ENCODE data around the gene FAM168B.

The FAM168B gene

DNA sequence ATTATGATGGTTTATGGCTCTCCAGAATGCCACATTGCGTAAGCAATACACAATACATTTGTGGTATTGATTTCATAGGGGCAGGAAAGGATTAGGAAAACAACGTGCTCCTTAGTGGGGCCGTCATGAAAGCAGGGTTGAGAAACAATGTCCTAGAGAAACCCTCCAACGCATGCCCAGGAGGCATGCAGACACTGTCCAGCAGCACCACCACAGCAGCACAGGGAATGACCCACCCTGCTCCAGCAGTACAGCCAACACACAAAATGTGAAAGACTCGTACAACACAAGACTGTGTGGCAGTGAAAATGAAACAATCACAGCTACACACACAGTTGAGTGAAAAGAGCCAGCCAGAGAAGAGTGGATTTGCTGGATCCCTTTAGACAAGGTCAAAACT is 66.3 kb downstream of the FAM168B start (continued):
- TF ChIP-seq, protein P1, sequence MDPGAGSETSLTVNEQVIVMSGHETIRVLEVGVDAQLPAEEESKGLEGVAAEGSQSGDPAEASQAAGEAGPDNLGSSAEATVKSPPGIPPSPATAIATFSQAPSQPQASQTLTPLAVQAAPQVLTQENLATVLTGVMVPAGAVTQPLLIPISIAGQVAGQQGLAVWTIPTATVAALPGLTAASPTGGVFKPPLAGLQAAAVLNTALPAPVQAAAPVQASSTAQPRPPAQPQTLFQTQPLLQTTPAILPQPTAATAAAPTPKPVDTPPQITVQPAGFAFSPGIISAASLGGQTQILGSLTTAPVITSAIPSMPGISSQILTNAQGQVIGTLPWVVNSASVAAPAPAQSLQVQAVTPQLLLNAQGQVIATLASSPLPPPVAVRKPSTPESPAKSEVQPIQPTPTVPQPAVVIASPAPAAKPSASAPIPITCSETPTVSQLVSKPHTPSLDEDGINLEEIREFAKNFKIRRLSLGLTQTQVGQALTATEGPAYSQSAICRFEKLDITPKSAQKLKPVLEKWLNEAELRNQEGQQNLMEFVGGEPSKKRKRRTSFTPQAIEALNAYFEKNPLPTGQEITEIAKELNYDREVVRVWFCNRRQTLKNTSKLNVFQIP (CRISPR knock-in tag; IDR thresholded peaks at IDR 0.05; ENCODE audit: borderline replicate concordance, low read depth) = no peak
- no peak for TF ChIP-seq ESRRG (CRISPR knock-in tag; IDR thresholded peaks at IDR 0.05)
- no peak for TF ChIP-seq SNAI2 (CRISPR knock-in tag; IDR thresholded peaks at IDR 0.05)
- TF ChIP-seq CSDC2 (CRISPR knock-in tag; IDR thresholded peaks at IDR 0.05) = no peak
- no peak for TF ChIP-seq TCF4 (CRISPR knock-in tag; IDR thresholded peaks at IDR 0.05; ENCODE audit: borderline replicate concordance)
- TF ChIP-seq RARB (CRISPR knock-in tag; IDR thresholded peaks at IDR 0.05) = no peak
- TF ChIP-seq, protein P2, sequence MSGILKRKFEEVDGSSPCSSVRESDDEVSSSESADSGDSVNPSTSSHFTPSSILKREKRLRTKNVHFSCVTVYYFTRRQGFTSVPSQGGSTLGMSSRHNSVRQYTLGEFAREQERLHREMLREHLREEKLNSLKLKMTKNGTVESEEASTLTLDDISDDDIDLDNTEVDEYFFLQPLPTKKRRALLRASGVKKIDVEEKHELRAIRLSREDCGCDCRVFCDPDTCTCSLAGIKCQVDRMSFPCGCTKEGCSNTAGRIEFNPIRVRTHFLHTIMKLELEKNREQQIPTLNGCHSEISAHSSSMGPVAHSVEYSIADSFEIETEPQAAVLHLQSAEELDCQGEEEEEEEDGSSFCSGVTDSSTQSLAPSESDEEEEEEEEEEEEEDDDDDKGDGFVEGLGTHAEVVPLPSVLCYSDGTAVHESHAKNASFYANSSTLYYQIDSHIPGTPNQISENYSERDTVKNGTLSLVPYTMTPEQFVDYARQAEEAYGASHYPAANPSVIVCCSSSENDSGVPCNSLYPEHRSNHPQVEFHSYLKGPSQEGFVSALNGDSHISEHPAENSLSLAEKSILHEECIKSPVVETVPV (CRISPR knock-in tag; IDR thresholded peaks at IDR 0.05) = no peak

DNA sequence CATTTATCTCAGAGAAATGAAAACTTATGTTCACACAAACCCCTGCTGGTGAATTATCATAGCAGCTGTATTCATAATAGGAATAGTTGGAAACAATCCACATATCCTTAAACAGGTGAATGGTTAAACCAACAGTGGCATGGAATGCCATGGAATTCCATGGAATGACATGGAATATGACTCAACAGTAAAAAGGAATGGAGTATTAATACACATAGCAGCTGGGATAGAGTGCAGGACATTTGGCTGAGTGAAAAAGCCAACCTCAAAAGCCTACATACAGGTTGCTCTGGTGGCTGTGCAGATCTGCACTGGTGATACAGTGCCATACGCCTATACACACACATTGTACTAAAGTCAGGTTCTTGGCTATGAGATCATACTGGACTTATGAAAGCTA is 69.5 kb downstream of the FAM168B start:
- TF ChIP-seq ARNTL (CRISPR knock-in tag; IDR thresholded peaks at IDR 0.05; ENCODE audit: borderline replicate concordance, low read depth) = no peak
- no peak for TF ChIP-seq ZFP3 (CRISPR knock-in tag; IDR thresholded peaks at IDR 0.05)
- TF ChIP-seq, protein P3, sequence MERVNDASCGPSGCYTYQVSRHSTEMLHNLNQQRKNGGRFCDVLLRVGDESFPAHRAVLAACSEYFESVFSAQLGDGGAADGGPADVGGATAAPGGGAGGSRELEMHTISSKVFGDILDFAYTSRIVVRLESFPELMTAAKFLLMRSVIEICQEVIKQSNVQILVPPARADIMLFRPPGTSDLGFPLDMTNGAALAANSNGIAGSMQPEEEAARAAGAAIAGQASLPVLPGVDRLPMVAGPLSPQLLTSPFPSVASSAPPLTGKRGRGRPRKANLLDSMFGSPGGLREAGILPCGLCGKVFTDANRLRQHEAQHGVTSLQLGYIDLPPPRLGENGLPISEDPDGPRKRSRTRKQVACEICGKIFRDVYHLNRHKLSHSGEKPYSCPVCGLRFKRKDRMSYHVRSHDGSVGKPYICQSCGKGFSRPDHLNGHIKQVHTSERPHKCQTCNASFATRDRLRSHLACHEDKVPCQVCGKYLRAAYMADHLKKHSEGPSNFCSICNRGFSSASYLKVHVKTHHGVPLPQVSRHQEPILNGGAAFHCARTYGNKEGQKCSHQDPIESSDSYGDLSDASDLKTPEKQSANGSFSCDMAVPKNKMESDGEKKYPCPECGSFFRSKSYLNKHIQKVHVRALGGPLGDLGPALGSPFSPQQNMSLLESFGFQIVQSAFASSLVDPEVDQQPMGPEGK (CRISPR knock-in tag; IDR thresholded peaks at IDR 0.05; ENCODE audit: borderline replicate concordance) = no peak
- TF ChIP-seq, protein P2 (CRISPR knock-in tag; IDR thresholded peaks at IDR 0.05) = no peak
- no peak for TF ChIP-seq ISL1 (CRISPR knock-in tag; IDR thresholded peaks at IDR 0.05)
- no peak for TF ChIP-seq TCF4 (CRISPR knock-in tag; IDR thresholded peaks at IDR 0.05; ENCODE audit: borderline replicate concordance)
- no peak for TF ChIP-seq SNAI2 (CRISPR knock-in tag; IDR thresholded peaks at IDR 0.05)
- no peak for TF ChIP-seq ZFP30 (CRISPR knock-in tag; IDR thresholded peaks at IDR 0.05)
- no peak for TF ChIP-seq ZC3H10 (CRISPR knock-in tag; IDR thresholded peaks at IDR 0.05)
- no peak for TF ChIP-seq BACH2 (CRISPR knock-in tag; IDR thresholded peaks at IDR 0.05; ENCODE audit: borderline replicate concordance)
- no peak for TF ChIP-seq ESRRG (CRISPR knock-in tag; IDR thresholded peaks at IDR 0.05)
- TF ChIP-seq CSDC2 (CRISPR knock-in tag; IDR thresholded peaks at IDR 0.05) = no peak
- TF ChIP-seq, protein P4, sequence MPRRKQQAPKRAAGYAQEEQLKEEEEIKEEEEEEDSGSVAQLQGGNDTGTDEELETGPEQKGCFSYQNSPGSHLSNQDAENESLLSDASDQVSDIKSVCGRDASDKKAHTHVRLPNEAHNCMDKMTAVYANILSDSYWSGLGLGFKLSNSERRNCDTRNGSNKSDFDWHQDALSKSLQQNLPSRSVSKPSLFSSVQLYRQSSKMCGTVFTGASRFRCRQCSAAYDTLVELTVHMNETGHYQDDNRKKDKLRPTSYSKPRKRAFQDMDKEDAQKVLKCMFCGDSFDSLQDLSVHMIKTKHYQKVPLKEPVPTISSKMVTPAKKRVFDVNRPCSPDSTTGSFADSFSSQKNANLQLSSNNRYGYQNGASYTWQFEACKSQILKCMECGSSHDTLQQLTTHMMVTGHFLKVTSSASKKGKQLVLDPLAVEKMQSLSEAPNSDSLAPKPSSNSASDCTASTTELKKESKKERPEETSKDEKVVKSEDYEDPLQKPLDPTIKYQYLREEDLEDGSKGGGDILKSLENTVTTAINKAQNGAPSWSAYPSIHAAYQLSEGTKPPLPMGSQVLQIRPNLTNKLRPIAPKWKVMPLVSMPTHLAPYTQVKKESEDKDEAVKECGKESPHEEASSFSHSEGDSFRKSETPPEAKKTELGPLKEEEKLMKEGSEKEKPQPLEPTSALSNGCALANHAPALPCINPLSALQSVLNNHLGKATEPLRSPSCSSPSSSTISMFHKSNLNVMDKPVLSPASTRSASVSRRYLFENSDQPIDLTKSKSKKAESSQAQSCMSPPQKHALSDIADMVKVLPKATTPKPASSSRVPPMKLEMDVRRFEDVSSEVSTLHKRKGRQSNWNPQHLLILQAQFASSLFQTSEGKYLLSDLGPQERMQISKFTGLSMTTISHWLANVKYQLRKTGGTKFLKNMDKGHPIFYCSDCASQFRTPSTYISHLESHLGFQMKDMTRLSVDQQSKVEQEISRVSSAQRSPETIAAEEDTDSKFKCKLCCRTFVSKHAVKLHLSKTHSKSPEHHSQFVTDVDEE (CRISPR knock-in tag; IDR thresholded peaks at IDR 0.05) = no peak
- no peak for ATAC-seq

DNA sequence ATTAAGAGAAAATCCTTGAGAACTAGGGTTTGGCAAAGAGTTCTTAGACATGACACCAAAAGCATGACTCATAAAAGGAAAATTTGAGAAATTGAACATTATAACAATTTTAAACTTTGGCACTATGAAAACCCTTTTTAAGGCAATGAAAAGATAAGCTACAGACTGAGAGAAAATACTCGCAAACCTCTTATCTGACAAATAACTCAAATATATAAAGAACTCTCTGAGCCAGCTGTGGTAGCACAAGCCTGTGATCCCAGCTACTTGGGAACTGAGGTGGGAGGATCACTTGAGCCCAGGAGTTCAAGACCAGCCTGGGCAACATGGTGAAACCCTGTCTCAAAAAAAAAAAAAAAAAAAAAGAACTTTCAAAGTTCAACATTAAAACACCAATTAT is 70.5 kb downstream of the FAM168B start:
- no peak for TF ChIP-seq BACH2 (CRISPR knock-in tag; IDR thresholded peaks at IDR 0.05; ENCODE audit: borderline replicate concordance)
- TF ChIP-seq OSR1 (CRISPR knock-in tag; IDR thresholded peaks at IDR 0.05) = no peak
- no peak for TF ChIP-seq PPARA (CRISPR knock-in tag; IDR thresholded peaks at IDR 0.05; ENCODE audit: borderline replicate concordance)
- no peak for TF ChIP-seq ZNF565 (CRISPR knock-in tag; conservative IDR thresholded peaks at IDR 0.05; ENCODE audit: low read depth)
- no peak for TF ChIP-seq RARB (CRISPR knock-in tag; IDR thresholded peaks at IDR 0.05)
- TF ChIP-seq ZFP3 (CRISPR knock-in tag; IDR thresholded peaks at IDR 0.05) = no peak
- no peak for TF ChIP-seq TOX (CRISPR knock-in tag; IDR thresholded peaks at IDR 0.05; ENCODE audit: borderline replicate concordance)
- ATAC-seq = no peak
